GM06990 (cell line): ENCODE results near the gene SLC6A11.

Experiments
- DNase-seq: peaks from one replicate; pipeline ENCODE4 v3.0.0-alpha.2; 2011; ENCODE audit not compliant: insufficient read length; ENCODE audit errors: extremely low read depth
- H3K27me3 ChIP-seq: replicated peaks from 2 replicates; pipeline ENCODE4 v1.6.0; 2011; ENCODE audit warnings: low read length; ENCODE audit not compliant: control insufficient read depth, insufficient read depth
- H3K36me3 ChIP-seq: 2 replicates; pipeline ENCODE4 v1.5.1; 2011; ENCODE audit warnings: low read length; ENCODE audit not compliant: control insufficient read depth, insufficient read depth
- H3K4me3 ChIP-seq: replicated peaks from 2 replicates; pipeline ENCODE4 v1.5.1; 2011; ENCODE audit warnings: low read depth, mild to moderate bottlenecking, control low read depth, low read length
- CTCF ChIP-seq: IDR thresholded peaks from 2 replicates; pipeline ENCODE4 v1.5.1; 2011; ENCODE audit warnings: low read length, control low read depth, mild to moderate bottlenecking, inconsistent platforms; ENCODE audit not compliant: insufficient read depth, poor library complexity, severe bottlenecking

The SLC6A11 gene

GRCh38 chr3:10933805-10934481, 117.9 kb downstream of the SLC6A11 start:
- no peak for TF ChIP-seq CTCF
- no peaks in the 10 kb centered on the region for H3K36me3 ChIP-seq
- no peaks in the 10 kb centered on the region; the same call in none of the 2 replicates for H3K27me3 ChIP-seq
- no peak overlapping the region for H3K4me3 ChIP-seq
- no peak for DNase-seq

GRCh38 chr3:10935028-10935427, 119.0 kb downstream of the SLC6A11 start:
- DNase-seq: no peak
- no peaks in the 10 kb centered on the region; the same call in none of the 2 replicates for H3K27me3 ChIP-seq
- H3K4me3 ChIP-seq: no peak overlapping the region
- no peaks in the 10 kb centered on the region for H3K36me3 ChIP-seq
- no peak for TF ChIP-seq CTCF

- Histone ChIP-seq H3K27me3 (no peaks in the 10 kb centered on the region; the same call in none of the 2 replicates), H3K4me3 (no peak overlapping the region), H3K36me3 (no peaks in the 10 kb centered on the region)
- DNase-seq: no peak
- TF ChIP-seq CTCF: no peak
Measured at GRCh38 chr3:10935846-10936631, 120.0 kb downstream of the SLC6A11 start.

GRCh38 chr3:10936686-10937085, 120.7 kb downstream of the SLC6A11 start:
- no peaks in the 10 kb centered on the region; the same call in none of the 2 replicates for H3K27me3 ChIP-seq
- no peaks in the 10 kb centered on the region for H3K36me3 ChIP-seq
- H3K4me3 ChIP-seq: no peak overlapping the region
- TF ChIP-seq CTCF: no peak
- no peak for DNase-seq

- DNase-seq: no peak
- no peaks in the 10 kb centered on the region for H3K36me3 ChIP-seq
- no peaks in the 10 kb centered on the region; the same call in none of the 2 replicates for H3K27me3 ChIP-seq
- TF ChIP-seq CTCF: no peak
- H3K4me3 ChIP-seq: no peak overlapping the region
Measured at GRCh38 chr3:10937141-10937825, 121.3 kb downstream of the SLC6A11 start.
